Stimulated activated CD4-positive, alpha-beta T cell treated with anti-CD3 and anti-CD28 coated beads, Interleukin-15, amount 100 ng/mL, for 1 hour (primary cell): ENCODE results near the gene NRBF2.
"Not testable (repeated sequence)": the region's sequence is repeated elsewhere in the genome, so short reads cannot be mapped to it uniquely, and the experiment has no call there.

Experiments used
- DNase-seq, 2 donors: peaks; one replicate each; pipeline ENCODE4 v3.0.0-alpha.2; 2020; ENCODE audit warnings: low read depth in 1 of 2, low spot score in 1 of 2

The NRBF2 gene

DNA sequence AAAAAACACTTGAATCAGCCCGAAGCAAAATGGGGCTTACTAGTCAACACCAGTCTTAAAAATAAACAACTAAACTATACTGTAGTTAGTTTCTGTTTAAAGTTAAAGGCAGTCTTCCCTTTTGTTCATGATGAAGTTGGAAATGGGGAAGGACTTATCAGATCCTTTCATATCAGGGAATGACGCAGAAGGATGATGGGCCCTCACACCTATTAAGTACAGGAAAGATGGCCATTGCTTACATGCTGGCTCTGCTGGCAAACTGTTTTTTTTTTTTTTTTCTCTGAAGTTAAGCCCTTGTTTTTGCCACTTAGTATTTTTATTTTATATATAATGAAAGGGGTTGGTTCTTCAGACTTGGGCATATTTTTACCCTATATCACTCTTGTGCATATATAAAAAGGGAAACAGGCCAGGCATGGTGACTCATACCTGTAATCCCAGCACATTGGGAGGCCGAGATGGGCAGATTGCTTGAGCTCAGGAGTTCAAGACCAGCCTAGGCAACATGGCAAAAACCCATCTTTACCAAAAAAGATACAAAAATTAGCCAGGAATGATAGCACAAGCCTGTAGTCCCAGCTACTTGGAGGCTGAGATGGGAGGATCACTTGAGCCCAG lies 16.6 kb upstream of the NRBF2 start:
- DNase-seq: no peak

DNA sequence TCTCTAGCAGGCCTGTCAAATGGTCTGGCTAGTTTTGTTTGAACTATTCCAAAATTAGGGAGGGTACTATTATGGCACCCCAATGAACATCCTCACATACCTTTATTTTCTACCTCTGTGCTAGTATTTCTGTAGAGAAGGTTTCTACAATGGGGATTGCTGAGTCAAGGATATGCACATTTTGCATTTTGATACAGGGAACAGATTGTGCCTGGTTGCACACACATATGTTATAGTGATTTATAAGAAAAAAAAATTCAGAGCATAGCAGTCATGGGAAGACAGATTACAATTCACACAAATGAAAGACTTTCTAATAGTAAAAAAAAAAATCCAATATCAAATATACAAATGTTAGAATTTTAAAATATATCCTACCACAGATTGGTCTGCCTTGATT lies 14.1 kb upstream of the NRBF2 start:
- no peak for DNase-seq

DNA sequence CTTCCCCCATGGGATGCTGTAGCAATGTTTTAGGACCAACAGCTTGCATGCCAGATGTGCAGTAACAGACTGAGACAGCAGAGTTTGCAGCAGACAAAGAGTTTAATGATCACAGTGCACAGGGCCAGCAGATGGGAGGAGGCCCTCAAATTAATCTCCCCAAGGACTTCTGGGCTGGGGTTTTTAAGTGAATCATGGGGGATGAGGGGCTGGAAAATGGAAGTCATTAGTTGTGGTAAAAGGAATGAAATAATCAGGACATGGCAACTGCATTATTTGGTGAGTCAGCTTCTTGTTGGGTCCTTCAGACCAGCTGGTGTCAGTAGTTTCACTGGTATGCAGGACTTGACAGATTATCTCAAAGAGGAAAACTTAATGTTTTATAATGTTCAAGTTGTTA lies 12.6 kb upstream of the NRBF2 start:
- DNase-seq: no peak

DNA sequence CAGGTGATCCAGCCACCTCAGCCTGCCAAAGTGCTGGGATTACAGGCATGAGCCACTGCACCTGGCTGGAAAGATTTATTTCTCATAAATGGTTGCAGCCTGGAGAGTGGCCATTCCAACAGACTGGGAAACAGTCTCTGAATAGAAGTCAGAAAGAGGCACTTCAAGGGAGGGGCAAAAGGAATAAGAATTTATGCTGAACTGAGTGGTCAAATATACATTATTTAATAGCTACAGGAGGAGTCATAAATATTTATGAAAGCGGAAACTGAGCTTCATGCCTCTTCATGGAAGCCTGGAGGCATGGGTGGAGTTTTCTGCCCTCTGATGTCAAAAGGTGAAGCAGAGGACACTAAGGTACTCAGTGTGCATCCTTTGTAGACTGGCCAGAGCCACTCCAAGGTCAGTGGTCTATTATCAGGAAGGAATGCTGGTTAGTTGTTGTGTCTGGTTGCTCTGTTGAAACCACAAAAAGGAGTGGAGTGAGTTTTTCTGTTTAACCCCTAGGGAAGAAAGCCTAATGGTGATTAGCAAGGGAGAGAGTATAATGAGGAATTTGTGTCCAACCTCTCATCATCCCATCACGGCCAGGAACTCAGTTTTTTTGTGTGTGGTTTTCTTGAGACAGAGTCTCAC lies 9.3 kb upstream of the NRBF2 start:
- DNase-seq: no peak

DNA sequence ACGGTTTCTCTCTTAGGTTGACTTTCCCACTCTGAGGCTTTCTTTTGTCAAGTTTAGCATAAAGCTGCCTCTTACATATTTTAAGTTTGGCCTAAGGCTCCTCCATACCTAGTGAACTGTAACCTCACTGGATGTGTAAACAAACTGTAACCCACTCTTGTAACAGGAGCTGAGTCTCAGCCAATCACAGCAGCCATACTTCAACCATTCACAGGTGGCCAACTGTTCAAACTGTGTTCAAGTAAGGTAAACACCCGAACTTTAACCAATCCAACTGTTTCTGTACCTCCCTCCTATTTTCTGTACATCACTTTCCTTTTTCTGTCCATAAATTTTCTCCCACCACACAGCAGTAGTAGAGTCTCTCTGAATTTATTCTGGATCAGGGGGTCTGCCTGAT lies 7.7 kb upstream of the NRBF2 start:
- DNase-seq: no peak

DNA sequence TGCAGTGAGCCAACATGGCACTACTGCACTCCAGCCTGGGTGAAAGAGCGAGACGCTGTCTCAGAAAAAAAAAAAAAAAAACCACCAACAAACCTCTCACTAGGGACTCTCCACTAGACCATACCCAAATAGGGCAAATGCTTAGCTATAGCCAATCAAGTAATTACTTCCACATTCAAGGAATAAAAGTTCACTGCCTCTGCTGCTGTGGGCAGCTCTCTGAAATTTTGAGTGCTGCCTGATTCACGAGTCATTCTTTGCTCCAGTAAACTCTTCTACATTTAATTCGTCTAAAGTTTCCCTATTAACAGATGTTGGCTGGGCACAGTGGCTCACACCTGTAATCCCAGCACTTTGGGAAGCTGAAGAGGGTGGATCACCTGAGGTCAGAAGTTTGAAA lies 4.7 kb upstream of the NRBF2 start:
- DNase-seq: no peak

DNA sequence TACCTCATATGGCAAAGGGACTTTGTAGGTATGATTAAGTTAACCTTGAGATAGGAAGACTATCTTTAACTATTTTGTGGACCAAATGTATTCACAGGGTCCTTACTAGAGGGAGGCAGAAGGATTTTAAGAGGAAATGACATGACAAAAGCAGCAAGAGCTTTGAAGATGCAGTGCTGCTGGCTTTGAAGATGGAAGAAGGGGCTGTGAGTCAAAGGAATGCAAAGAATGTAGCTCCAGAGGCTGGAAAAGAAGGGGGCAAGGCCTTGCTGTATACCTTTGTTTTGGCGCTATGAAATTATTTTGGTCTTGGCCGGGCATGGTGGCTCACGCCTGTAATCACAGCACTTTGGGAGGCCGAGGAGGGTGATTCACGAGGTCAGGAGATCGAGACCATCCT lies 3.2 kb upstream of the NRBF2 start:
- no peak for DNase-seq

DNA sequence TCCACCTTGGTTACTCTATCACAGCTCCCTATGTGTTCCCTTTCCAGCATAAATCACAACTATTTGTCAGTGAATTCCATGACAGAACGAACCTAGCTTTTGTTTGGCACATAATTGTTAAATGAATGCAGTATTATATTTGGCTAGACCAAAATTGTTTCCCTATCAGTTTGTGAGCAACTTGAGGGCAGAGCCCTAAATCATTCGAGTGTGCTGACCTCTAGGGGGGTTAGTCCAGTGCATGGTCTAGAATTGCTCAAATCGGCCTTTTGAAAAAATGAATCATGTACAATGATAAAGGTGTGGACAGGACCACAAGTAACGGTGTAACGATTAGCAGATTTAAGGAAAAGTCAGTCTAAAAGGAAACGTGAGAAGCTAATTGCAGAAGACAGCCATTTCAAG lies 475 bp upstream of the NRBF2 start:
- DNase-seq: no peak

DNA sequence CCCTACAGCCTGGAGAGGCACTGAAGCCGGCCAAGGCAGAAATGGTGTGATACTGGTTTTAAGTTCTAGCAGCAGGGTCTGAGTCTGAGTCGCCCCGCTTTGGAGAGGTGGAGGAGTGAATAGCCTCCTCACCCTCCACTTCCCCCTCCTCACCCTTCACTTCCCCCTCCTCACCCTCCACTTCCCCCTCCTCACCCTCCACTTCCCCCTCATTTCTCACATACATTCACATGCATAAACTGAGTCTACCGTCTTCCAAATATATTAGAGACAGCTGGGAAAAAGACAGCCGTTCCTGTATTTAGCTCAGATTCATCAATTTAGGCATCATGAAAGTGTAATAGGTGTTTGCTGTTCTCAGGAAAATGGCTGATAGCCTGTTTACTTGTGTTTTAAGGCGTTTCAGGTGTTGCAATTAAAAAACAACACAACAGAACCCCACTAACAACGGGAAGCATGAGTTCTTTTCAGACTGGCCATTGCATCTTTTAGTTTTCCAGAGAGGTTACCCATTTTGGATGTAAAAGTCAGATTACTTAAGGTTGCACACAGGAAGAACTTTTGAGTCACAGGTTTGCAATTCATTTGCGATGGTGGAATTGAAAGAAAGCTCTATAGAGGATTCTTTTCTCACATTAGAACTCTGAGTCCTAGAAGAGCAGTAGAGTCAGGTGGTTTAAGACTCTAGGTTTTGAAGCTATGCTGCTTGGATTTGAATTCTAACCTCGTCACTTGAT lies 861 bp downstream of the NRBF2 start:
- no peak for DNase-seq

DNA sequence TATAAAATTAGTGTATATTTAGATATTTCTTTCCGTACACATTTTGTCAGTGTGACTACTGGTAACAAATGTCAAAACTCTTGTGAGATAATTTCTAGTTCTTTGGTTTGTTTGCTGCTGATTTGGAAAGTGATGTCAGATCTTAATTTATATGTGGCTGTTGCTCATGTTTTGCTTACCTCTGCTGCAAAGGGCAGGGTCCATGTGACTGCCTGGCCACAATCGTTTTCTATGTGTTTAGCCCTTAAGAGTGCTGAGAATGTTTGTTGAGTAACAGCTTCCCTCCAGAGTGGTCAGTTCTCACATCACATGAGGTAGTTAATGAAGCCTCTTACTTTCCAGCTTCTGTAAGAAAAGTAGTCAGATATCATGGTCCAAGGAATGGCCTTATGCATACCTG lies 4.2 kb downstream of the NRBF2 start:
- no peak for DNase-seq

DNA sequence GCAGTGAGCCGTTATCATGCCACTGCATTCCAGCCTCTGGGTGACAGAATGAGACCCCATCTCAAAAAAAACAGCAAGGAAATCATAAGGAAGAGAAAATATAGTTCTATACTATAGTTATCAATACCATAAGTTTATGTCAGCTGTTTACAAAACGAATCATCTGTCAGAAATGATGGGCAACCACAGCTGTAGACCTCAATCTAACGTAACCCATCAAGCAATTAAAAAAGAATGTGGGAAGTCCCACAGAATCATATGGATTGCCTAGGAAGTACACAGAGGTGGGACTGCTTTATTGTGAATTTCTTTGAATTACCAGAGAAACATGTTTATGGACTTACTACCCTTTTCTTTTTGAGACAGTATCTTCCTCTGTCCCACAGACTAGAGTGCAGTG lies 6.9 kb downstream of the NRBF2 start:
- no peak for DNase-seq

DNA sequence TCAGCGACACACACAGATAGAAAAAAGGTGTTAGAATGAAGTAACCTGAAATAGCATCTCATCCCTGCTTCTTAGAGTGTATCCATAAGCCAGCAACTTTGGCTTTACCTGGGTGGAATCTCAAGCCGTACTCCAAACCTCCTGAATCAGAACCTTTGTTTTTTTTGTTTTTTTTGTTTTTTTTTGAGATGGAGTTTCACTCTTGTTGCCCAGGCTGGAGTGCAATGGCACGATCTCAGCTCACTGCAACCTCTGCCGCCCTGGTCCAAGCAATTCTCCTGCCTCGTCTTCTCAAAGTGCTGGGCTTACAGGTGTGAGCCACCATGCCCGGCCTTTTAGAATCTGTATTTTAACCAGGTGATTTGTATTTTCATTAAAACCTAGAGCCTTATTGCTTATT lies 9.0 kb downstream of the NRBF2 start:
- no peak for DNase-seq

DNA sequence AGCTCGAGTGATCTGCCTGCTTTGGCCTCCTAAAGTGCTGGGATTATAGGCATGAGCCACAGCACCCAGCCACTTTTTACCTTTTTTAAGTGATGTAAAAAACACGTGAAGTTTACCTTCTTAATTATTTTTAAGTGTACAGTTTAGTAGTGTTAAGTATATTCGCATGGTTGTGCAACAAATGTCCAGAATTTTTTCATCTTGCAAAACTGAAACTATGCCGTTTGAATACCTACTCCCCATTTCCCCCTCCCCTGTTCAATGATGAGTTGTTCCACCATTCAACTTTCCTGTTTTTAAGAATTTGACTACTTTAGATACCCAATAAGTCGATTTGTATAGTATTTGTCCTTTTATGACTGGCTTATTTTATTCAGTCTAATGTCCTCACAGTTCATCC lies 10.9 kb downstream of the NRBF2 start:
- no peak for DNase-seq

DNA sequence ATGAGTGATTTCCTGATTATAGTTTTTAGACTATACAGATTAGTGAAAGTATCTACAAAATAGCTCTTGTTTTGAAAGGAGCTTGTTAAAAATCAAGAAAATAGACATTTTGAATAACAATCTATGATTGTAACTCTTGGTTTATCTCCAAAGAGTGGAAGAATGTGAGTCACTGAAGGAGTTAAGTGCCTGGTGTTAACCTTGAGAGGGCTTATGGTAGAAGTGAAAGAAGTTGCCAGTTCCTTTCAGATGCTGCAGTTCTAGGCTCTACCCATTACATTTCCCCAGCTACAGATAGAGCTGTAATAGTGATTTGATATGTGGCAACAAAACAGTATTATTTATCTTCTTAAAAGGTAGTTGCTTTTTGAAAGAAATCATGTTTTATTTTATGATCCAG lies 12.7 kb downstream of the NRBF2 start:
- DNase-seq: no peak

DNA sequence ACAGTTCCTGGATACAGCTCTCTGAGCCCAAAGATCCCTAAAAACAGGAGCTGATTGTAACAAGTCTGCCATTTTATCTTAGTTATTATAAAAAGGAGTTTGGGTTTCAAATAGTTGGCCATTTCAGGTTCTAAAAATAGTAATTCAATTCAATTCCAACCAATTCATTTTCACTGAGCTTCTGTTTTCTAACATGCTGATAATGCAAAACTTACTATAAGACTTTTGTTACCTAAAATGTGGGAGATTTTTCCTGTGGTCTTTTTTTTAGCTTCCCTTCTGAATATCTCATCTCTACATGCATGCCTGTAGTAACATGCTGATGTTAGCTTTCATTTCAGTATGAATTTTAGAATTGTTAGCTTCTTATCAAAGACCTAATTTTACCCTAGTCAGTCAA lies 13.4 kb downstream of the NRBF2 start:
- DNase-seq: no peak

DNA sequence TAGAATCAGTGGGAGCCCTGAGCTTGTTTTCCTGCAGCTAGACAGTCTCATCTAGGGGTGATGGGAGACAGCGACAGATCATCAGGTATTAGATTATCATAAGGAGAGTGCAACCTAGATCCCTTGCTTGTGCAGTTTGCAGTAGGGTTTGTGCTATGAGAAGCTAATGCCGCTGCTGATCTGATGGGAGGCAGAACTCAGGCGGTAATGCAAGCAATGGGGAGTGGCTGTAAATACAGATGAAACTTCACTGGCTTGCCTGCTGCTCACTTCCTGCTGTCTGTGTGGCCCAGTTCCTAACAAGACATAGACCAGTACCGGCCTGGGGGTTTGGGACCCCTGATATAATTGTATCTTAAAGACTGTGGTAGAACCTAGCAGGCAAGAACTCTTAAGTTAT lies 17.6 kb downstream of the NRBF2 start:
- DNase-seq: no peak

DNA sequence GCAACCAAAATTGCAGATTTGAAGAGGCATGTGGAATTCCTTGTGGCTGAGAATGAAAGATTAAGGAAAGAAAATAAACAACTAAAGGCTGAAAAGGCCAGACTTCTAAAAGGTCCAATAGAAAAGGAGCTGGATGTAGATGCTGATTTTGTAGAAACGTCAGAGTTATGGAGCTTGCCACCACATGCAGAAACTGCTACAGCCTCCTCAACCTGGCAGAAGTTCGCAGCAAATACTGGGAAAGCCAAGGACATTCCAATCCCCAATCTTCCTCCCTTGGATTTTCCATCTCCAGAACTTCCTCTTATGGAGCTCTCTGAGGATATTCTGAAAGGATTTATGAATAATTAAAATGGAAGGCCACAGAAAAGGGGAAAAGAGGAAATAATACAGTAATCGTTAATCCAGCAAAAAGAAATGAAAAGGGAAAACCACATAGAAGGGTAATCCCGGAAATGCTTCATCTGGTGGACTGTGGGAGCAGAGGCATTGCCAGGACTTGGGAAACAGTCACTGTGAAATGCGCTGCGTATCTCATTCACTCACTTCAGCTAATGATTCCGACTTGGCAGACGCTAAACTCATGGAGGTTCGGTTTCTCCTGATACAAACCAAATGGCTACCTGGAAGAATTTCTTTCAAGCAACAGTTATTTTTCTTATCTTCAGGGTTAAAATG lies 20.9 kb downstream of the NRBF2 start:
- DNase-seq: not testable (repeated sequence)

DNA sequence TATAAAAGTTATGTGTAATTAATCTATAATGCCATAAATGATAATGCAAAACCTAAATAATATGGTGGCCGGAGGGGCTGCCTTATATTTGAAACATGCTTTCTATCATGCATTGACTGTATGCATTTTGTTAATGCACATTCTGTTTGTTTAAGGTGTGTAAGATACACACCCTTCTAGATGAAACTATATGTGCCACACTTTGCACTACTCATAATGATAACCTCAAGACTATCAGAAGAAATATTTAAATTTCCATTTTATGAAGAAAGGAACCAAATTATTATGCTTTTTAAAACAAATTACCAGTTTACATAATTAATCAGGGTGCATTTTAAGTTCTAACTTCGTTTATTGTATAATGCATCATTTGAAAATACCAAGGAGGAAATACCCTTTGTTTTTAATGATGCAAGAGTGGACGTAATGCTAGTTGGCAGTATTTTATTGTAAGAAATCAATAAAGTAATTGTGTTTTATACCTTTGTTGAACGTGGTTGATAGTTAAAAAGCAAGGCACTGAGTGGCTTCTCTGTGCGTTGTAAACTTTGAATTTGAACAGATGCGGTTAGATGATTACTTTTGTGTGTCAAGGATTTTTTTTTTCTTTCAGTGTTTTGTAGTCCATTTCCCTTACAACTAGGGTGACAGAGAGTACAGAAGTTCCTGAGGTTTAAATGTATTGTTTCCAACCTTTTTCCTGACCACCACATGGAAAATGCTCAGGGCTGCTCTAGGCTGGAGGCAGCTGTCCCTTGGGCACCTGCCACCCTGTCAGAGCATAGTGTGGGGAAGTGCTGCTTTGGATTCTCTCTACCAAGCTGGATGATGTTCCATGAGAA lies 21.6 kb downstream of the NRBF2 start:
- no peak for DNase-seq

DNA sequence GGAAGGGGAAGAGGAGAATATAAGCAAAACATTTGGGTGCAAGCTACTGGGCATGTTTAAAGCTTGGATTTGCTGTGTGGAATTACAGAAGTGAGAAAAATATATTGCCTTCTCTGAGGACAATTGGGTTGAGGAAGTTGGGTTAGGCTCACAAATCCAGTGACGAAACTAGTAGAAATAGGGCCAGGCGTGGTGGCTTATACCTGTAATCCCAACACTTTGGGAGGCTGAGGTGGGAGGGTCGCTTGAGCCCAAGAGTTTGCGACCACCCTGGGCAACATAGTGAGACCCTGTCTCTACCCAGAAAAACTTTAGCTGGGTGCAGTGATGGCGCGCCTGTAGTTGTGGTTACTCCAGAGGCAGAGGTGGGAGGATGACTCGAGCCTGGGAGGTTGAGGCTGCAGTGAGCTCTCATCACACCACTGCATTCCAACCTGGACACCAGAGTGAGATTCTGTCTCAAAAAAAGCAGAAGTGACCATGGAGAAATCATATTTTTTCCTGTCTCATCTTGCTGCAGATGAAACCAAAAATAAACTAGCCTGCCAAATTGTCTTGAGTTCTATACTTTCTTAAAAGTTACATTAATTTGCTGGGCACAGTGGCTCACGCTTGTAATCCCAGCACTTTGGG lies 22.4 kb downstream of the NRBF2 start:
- DNase-seq: no peak

DNA sequence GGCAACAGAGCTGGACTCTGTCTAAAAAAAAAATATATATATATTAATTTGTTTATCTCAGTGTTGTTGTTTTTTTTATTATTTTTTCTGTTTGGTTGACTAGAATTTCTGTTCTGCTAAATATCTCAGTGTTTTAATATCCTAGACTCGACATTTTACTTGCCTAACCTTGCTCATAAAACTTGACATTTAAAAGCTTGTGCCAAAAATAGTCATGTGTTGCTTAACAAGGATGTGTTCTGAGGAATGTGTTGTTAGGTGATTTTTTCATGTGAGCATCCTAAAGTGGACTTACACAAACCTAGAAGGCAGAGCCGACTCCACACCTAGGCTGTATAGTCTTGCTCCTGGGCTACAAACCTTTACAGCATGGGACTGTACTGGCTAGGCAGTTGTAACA lies 23.1 kb downstream of the NRBF2 start:
- no peak for DNase-seq
